ENCODE results near the gene LRP5. TPM values are rescaled to one million over a fixed set of nuclear protein-coding genes. Genes with fewer than 3 reads are reported as not detected.

LRP5 gene
- total RNA-seq, 1 donor, result 3.3 TPM

GRCh38 chr11:68381716-68382115 is 69.3 kb downstream of the LRP5 start:
- DNase-seq (ENCODE audit: low read depth), result no peak
- TF ChIP-seq CTCF (IDR thresholded peaks at IDR 0.05; ENCODE audit: insufficient read depth, low read length), result no peak
- H3K4me3 ChIP-seq (ENCODE audit: low read depth, low read length), result no peak overlapping the region

- no peak overlapping the region for H3K4me3 ChIP-seq (ENCODE audit: low read depth, low read length)
- DNase-seq (ENCODE audit: low read depth), result no peak
- TF ChIP-seq CTCF (IDR thresholded peaks at IDR 0.05; ENCODE audit: insufficient read depth, low read length), result no peak
Observed at GRCh38 chr11:68382358-68382998, 70.1 kb downstream of the LRP5 start.

- no peak overlapping the region for H3K4me3 ChIP-seq (ENCODE audit: low read depth, low read length)
- peak; percentile 52 for DNase-seq (ENCODE audit: low read depth)
- TF ChIP-seq CTCF (IDR thresholded peaks at IDR 0.05; ENCODE audit: insufficient read depth, low read length), result peak; percentile 94
Observed at GRCh38 chr11:68383976-68384501, 71.6 kb downstream of the LRP5 start.

GRCh38 chr11:68384530-68385081 is 72.2 kb downstream of the LRP5 start:
- no peak overlapping the region for H3K4me3 ChIP-seq (ENCODE audit: low read depth, low read length)
- DNase-seq (ENCODE audit: low read depth), result no peak
- no peak for TF ChIP-seq CTCF (IDR thresholded peaks at IDR 0.05; ENCODE audit: insufficient read depth, low read length)

- no peak overlapping the region for H3K4me3 ChIP-seq (ENCODE audit: low read depth, low read length)
- DNase-seq (ENCODE audit: low read depth), result no peak
- no peak for TF ChIP-seq CTCF (IDR thresholded peaks at IDR 0.05; ENCODE audit: insufficient read depth, low read length)
Observed at GRCh38 chr11:68385128-68385527, 72.7 kb downstream of the LRP5 start.

GRCh38 chr11:68386331-68386978 is 74.1 kb downstream of the LRP5 start:
- no peak for TF ChIP-seq CTCF (IDR thresholded peaks at IDR 0.05; ENCODE audit: insufficient read depth, low read length)

More at GRCh38 chr11:68386331-68386978, 74.1 kb downstream of the LRP5 start:
- no peak for DNase-seq (ENCODE audit: low read depth)
- no peak overlapping the region for H3K4me3 ChIP-seq (ENCODE audit: low read depth, low read length)

Data from fibroblast of the aortic adventitia (primary cell).